Heart right ventricle (tissue), 16 donors: Measurements from ENCODE around the gene KIF1B. TPM values are rescaled to one million over a fixed set of nuclear protein-coding genes. Genes with fewer than 3 reads are reported as not detected.

Experiments used
- ATAC-seq, 8 donors: fragments of 200-7000 bp; cut with Tn5 transposase; one replicate each; pipeline ENCODE4 v1.9.1; 2020; ENCODE audit warnings: mild to moderate bottlenecking in 8 of 8, moderate library complexity in 8 of 8, moderate number of reproducible peaks in 1 of 8
- DNase-seq, 2 donors: peaks; one replicate each; pipeline ENCODE4 v3.0.0-alpha.2; 2020
- H3K27ac ChIP-seq, 10 donors: fragments of 200-600 bp; sonication (generic) in 2 of 10; one replicate each; pipeline versions ENCODE4 v1.5.0 to v1.8.0; 2020 to 2022; ENCODE audit warnings: mild to moderate bottlenecking in 3 of 10
- H3K27me3 ChIP-seq, 7 donors: fragments of 200-600 bp; one replicate each; pipeline ENCODE4 v1.8.0; 2021 to 2022; ENCODE audit warnings: mild to moderate bottlenecking in 2 of 7
- H3K36me3 ChIP-seq, 9 donors: fragments of 200-600 bp; sonication (generic) in 1 of 9; one replicate each; pipeline versions ENCODE4 v1.5.0 to v1.8.0; 2020 to 2022; ENCODE audit warnings: mild to moderate bottlenecking in 2 of 9
- H3K4me1 ChIP-seq, 9 donors: fragments of 200-600 bp; sonication (generic) in 1 of 9; one replicate each; pipeline versions ENCODE4 v1.5.0 to v1.8.0; 2020 to 2022; ENCODE audit warnings: mild to moderate bottlenecking in 4 of 9
- H3K4me3 ChIP-seq, 10 donors: fragments of 200-600 bp; sonication (generic) in 2 of 10; one replicate each; pipeline versions ENCODE4 v1.5.0 to v1.8.0; 2020 to 2022; ENCODE audit warnings: mild to moderate bottlenecking in 7 of 10, moderate library complexity in 2 of 10
- H3K9me3 ChIP-seq, 11 donors: fragments of 200-600 bp in 10 of 11; sonication (generic) in 2 of 11; one replicate each; pipeline versions ENCODE4 v1.5.0 to v1.8.0; 2013 to 2022; ENCODE audit warnings: mild to moderate bottlenecking in 2 of 11, control low read depth in 1 of 11, moderate library complexity in 1 of 11
- WGBS, 2 donors: extraction: QIAGEN DNeasy Blood & Tissue Kit; methylation state at CpG; one replicate each; pipeline ENCODE4 v1.1.7; 2013; ENCODE audit warnings: inconsistent platforms in 1 of 2; 5-methylcytosine and 5-hydroxymethylcytosine counted together
- intact Hi-C, 10 donors: fragments of 100-400 bp; cut with DNase I; formaldehyde crosslinking; loops; one replicate each; pipeline versions ENCODE4 v1.11.1 to v1.14.2; 2022
- polyA plus RNA-seq, 2 donors: library from polyadenylated mRNA; stranded (reverse); fragments of 200-250 nt; gene quantifications; one replicate each; pipeline ENCODE4 v1.2.3, GENCODE V29; 2013
- total RNA-seq, 10 donors: library from RNA; stranded (reverse); fragmentation: NEBNext Ultra II Directional in 3 of 10; extraction: Animal tissue kit (Norgen Biotek cat#: 25700) in 3 of 10; gene quantifications; one replicate each; pipeline versions ENCODE4 v1.2.1 to v1.2.4, GENCODE V29; 2021 to 2023
- TF ChIP-seq, protein P1 (sequence below), 9 donors: fragments of 200-600 bp; sonication (generic) in 2 of 9; IDR thresholded peaks; one replicate each; pipeline versions ENCODE4 v1.5.0 to v1.8.0; 2021 to 2022; ENCODE audit warnings: antibody characterized with exemption in 9 of 9, mild to moderate bottlenecking in 5 of 9, moderate library complexity in 1 of 9
- donor health status: Arrhythmogenic right ventricular cardiomyopathy.
- donor health status: ischemic (EF 13 %, LVEDD 7.1; RV severe dilation, severe dysfunction).
- donor health status: healthy with polysubstance abuse.
- donor health status: DM: no; HTN: yes; CAD: no.
- donor health status: DM: no; HTN: no; CAD: no.
- donor health status: ischemic (EF 25% LVEDD 6.9; RV normal size, moderate dysfunction).
- donor health status: ischemic (EF 25% LVEDD 5.7; RV mildly dilated, moderate dysfunction).
- donor health status: healthy.
- donor health status: DM: yes; HTN: yes; CAD: no.
- donor health status: Ischemic cardiomyopathy.
- donor health status: ischemic (EF 35%, LVEDD 5.7; RV mildly dilated, moderate dysfunction).
- donor health status: nonischemic (EF 11% LVEDD 7.7; RV severe dilation, severe dysfunction).
- donor health status: DM: yes; HTN: yes; CAD: no.
- donor health status: PGD.
- donor health status: ischemic (EF 29% LVEDD 5.4; RV normal size, mild dysfunction).
- donor health status: nonischemic (EF 23%, LVEDD 6.1; RV moderate dilation, normal function).

Gene KIF1B
- total and polyA plus RNA-seq, 12 donors: 21.6 to 107 (median 87.5) TPM

- peaks cover 0 to 83% (median 21%) of the 10 kb centered on the region in 9 donors for H3K36me3 ChIP-seq
- ATAC-seq (no peak), DNase-seq (no peak)
- H3K27ac ChIP-seq: no peak overlapping the region
- intact Hi-C loops: no loop called here
- H3K9me3 ChIP-seq: no peaks in the 10 kb centered on the region
- 87 to 91% methylated on average over 3 of the region's 3 CpGs for WGBS, 2 donors
- H3K27me3 ChIP-seq: no peaks in the 10 kb centered on the region
- TF ChIP-seq, protein P1, sequence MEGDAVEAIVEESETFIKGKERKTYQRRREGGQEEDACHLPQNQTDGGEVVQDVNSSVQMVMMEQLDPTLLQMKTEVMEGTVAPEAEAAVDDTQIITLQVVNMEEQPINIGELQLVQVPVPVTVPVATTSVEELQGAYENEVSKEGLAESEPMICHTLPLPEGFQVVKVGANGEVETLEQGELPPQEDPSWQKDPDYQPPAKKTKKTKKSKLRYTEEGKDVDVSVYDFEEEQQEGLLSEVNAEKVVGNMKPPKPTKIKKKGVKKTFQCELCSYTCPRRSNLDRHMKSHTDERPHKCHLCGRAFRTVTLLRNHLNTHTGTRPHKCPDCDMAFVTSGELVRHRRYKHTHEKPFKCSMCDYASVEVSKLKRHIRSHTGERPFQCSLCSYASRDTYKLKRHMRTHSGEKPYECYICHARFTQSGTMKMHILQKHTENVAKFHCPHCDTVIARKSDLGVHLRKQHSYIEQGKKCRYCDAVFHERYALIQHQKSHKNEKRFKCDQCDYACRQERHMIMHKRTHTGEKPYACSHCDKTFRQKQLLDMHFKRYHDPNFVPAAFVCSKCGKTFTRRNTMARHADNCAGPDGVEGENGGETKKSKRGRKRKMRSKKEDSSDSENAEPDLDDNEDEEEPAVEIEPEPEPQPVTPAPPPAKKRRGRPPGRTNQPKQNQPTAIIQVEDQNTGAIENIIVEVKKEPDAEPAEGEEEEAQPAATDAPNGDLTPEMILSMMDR (IDR thresholded peaks at IDR 0.05): no peak
- no peak overlapping the region for H3K4me3 ChIP-seq
- peaks cover 0 to 3% (median 0%) of the 10 kb centered on the region in 9 donors for H3K4me1 ChIP-seq
Observed at GRCh38 chr1:10325521-10325920, 115.2 kb downstream of the KIF1B start.

GRCh38 chr1:10326251-10326650 is 115.9 kb downstream of the KIF1B start:
- TF ChIP-seq, protein P1 (IDR thresholded peaks at IDR 0.05): no peak
- H3K36me3 ChIP-seq: peaks cover 0 to 91% (median 21%) of the 10 kb centered on the region in 9 donors
- intact Hi-C loops: no loop called here
- DNase-seq: no peak
- no peak overlapping the region for H3K4me3 ChIP-seq
- peaks cover 0 to 3% (median 0%) of the 10 kb centered on the region in 9 donors for H3K4me1 ChIP-seq
- 97% methylated on average over 11 of the region's 11 CpGs for WGBS, 2 donors
- ATAC-seq: no peak
- no peak overlapping the region for H3K27ac ChIP-seq
- H3K9me3 ChIP-seq: no peaks in the 10 kb centered on the region
- no peaks in the 10 kb centered on the region for H3K27me3 ChIP-seq

DNA sequence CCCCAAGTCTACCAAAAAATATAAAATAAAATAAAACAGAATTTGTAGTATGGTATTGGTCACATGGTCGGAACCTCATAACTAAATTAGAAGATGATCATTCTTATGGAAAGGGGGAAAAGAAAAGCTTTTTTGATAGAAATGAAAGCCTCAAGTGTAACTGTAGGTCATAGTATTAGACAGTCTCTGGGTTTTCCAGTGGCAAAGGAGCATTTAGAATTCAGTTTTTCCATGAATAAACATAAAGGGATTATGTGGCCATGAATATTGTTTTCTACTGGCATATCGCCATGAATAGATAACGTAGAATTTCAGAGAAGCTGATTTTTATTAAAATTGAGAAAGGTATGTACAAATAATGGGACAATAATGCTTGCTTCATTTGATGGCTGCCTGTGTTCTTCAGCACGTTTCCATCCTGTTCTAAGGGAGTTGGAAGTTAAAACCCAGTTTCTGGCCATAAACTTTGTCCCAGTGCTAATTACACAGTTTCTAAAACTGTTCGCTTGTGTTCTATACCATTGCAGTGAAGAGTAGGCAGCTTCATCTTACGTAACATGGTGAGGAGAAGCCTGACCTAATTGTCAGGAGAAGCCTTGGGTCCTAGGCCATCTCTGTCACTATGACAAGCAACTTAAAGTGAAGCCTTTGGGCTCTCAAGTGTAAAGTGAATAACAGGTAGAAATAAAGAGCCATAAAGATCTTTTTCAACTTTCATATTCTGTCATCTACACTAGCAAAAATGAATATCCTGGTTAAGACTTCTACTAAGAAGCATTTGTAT is 118.0 kb downstream of the KIF1B start:
- WGBS, 2 donors: 94 to 96% methylated on average over 6 of the region's 6 CpGs
- TF ChIP-seq, protein P1 (IDR thresholded peaks at IDR 0.05): no peak
- Histone ChIP-seq H3K36me3 (peaks cover 0 to 91% (median 21%) of the 10 kb centered on the region in 9 donors), H3K4me1 (peaks cover 0 to 3% (median 0%) of the 10 kb centered on the region in 9 donors), H3K9me3 (no peaks in the 10 kb centered on the region), H3K4me3 (no peak overlapping the region), H3K27ac (no peak overlapping the region), H3K27me3 (no peaks in the 10 kb centered on the region)
- intact Hi-C loops: no loop called here
- no peak for DNase-seq
- ATAC-seq: no peak

- Histone ChIP-seq H3K9me3 (no peaks in the 10 kb centered on the region), H3K4me3 (no peak overlapping the region), H3K27ac (no peak overlapping the region), H3K4me1 (peaks cover 0 to 26% (median 22%) of the 10 kb centered on the region in 9 donors), H3K36me3 (peaks cover 0 to 99% (median 27%) of the 10 kb centered on the region in 9 donors), H3K27me3 (no peaks in the 10 kb centered on the region)
- TF ChIP-seq, protein P1 (IDR thresholded peaks at IDR 0.05): no peak
- DNase-seq (no peak), ATAC-seq (no peak)
- intact Hi-C loops: loop anchor here in 5 of 10 donors (5.0 to 10.0 kb wide), 3 partner anchors 130 to 393 kb away; partner anchors contain the start of genes LZIC (in 1 of the 5) and NMNAT1 (in 1 of the 5)
- 70 to 72% methylated on average over 3 of the region's 3 CpGs for WGBS, 2 donors
Observed at GRCh38 chr1:10337436-10337835, 127.1 kb downstream of the KIF1B start.
